Peyer's patch (tissue), 4 donors: ENCODE results near the gene OR3A3.

ENCODE experiments used
- CTCF ChIP-seq, 6 experiments: fragments of 450-650 bp in 4 of 6; fragments of 200-600 bp in 2 of 6; sonication (generic) in 1 of 6; IDR thresholded peaks; one replicate each; pipeline ENCODE4 v1.5.1; 2017 to 2019; ENCODE audit warnings: antibody characterized with exemption in 6 of 6, mild to moderate bottlenecking in 3 of 6, moderate library complexity in 1 of 6
- POLR2A ChIP-seq, 2 donors: fragments of 450-650 bp; IDR thresholded peaks; one replicate each; pipeline ENCODE4 v1.5.1; 2017; ENCODE audit warnings: antibody characterized with exemption in 2 of 2, mild to moderate bottlenecking in 2 of 2, moderate library complexity in 2 of 2

GRCh38 chr17:3411070-3411469 lies at the start of gene OR3A3:
- TF ChIP-seq CTCF (IDR thresholded peaks at IDR 0.05) (no peak), POLR2A (IDR thresholded peaks at IDR 0.05) (no peak)
